Measurements from ENCODE around the gene LAMA1. TPM values are rescaled to one million over a fixed set of nuclear protein-coding genes. Genes with fewer than 3 reads are reported as not detected.

Gene LAMA1
- polyA plus RNA-seq, 1 experiment = 26.0 TPM

GRCh38 chr18:6947338-6948030 is 170.1 kb downstream of the LAMA1 start:
- TF ChIP-seq CTCF (IDR thresholded peaks at IDR 0.05; ENCODE audit: low read depth, low read length) = no peak
- Histone ChIP-seq H3K27ac (ENCODE audit: low read depth, low read length) (no peak overlapping the region), H3K27me3 (ENCODE audit: control insufficient read depth, insufficient read depth, low read length) (no peaks in the 10 kb centered on the region), H3K4me3 (ENCODE audit: low read depth, low read length) (no peak overlapping the region), H3K9me3 (ENCODE audit: control insufficient read depth, insufficient read depth, low read length) (no peaks in the 10 kb centered on the region)
- DNase-seq (ENCODE audit: low read depth, low spot score) = no peak
- CTCF ChIA-PET = no interaction called here
- POLR2A ChIA-PET = no interaction called here

GRCh38 chr18:6943143-6943542 is 174.5 kb downstream of the LAMA1 start:
- TF ChIP-seq CTCF (IDR thresholded peaks at IDR 0.05; ENCODE audit: low read depth, low read length) = no peak
- CTCF ChIA-PET = interaction anchor here (0.7 kb wide), 1 partner anchor 22 kb away, joined by 4 read pairs; no protein-coding TSS in a partner anchor
- Histone ChIP-seq H3K9me3 (ENCODE audit: control insufficient read depth, insufficient read depth, low read length) (no peaks in the 10 kb centered on the region), H3K27me3 (ENCODE audit: control insufficient read depth, insufficient read depth, low read length) (no peaks in the 10 kb centered on the region), H3K4me3 (ENCODE audit: low read depth, low read length) (no peak overlapping the region), H3K27ac (ENCODE audit: low read depth, low read length) (no peak overlapping the region)
- DNase-seq (ENCODE audit: low read depth, low spot score) = no peak
- POLR2A ChIA-PET = no interaction called here

- POLR2A ChIA-PET = no interaction called here
- Histone ChIP-seq H3K27me3 (ENCODE audit: control insufficient read depth, insufficient read depth, low read length) (no peaks in the 10 kb centered on the region), H3K4me3 (ENCODE audit: low read depth, low read length) (no peak overlapping the region), H3K9me3 (ENCODE audit: control insufficient read depth, insufficient read depth, low read length) (no peaks in the 10 kb centered on the region), H3K27ac (ENCODE audit: low read depth, low read length) (no peak overlapping the region)
- CTCF ChIA-PET = no interaction called here
- TF ChIP-seq CTCF (IDR thresholded peaks at IDR 0.05; ENCODE audit: low read depth, low read length) = no peak
- no peak for DNase-seq (ENCODE audit: low read depth, low spot score)
Observed at GRCh38 chr18:6942742-6943141, 174.9 kb downstream of the LAMA1 start.

GRCh38 chr18:6941996-6942395 is 175.6 kb downstream of the LAMA1 start:
- no peaks in the 10 kb centered on the region for H3K27me3 ChIP-seq (ENCODE audit: control insufficient read depth, insufficient read depth, low read length)
- POLR2A ChIA-PET = no interaction called here
- CTCF ChIA-PET = interaction anchor here (1.2 kb wide), 1 partner anchor 22 kb away, joined by 8 read pairs; no protein-coding TSS in a partner anchor
- H3K9me3 ChIP-seq (ENCODE audit: control insufficient read depth, insufficient read depth, low read length) = no peaks in the 10 kb centered on the region
- no peak overlapping the region for H3K27ac ChIP-seq (ENCODE audit: low read depth, low read length)
- DNase-seq (ENCODE audit: low read depth, low spot score) = no peak
- H3K4me3 ChIP-seq (ENCODE audit: low read depth, low read length) = no peak overlapping the region
- TF ChIP-seq CTCF (IDR thresholded peaks at IDR 0.05; ENCODE audit: low read depth, low read length) = no peak

- ChIA-PET CTCF (no interaction called here), POLR2A (interaction anchor here (0.7 kb wide), 1 partner anchor 748 kb away, joined by 3 read pairs; no protein-coding TSS in a partner anchor)
- no peak for TF ChIP-seq CTCF (IDR thresholded peaks at IDR 0.05; ENCODE audit: low read depth, low read length)
- no peak overlapping the region for H3K27ac ChIP-seq (ENCODE audit: low read depth, low read length)
- H3K9me3 ChIP-seq (ENCODE audit: control insufficient read depth, insufficient read depth, low read length) = no peaks in the 10 kb centered on the region
- H3K27me3 ChIP-seq (ENCODE audit: control insufficient read depth, insufficient read depth, low read length) = no peaks in the 10 kb centered on the region
- H3K4me3 ChIP-seq (ENCODE audit: low read depth, low read length) = no peak overlapping the region
- DNase-seq (ENCODE audit: low read depth, low spot score) = no peak
Observed at GRCh38 chr18:6940451-6940850, 177.1 kb downstream of the LAMA1 start.
